Dermis microvascular lymphatic vessel endothelial cell (primary cell): ENCODE data around the gene ATP11A. TPM values are rescaled to one million over a fixed set of nuclear protein-coding genes. Genes with fewer than 3 reads are reported as not detected.

Source experiments
- DNase-seq, 2 donors: peaks; one replicate each; pipeline versions ENCODE4 v3.0.0 to v3.0.0-alpha.2; 2010; ENCODE audit warnings: low read depth in 2 of 2
- total RNA-seq: library from RNA; depleted of rRNA; stranded (reverse); fragments of >200 nt; gene quantifications from 2 replicates; pipeline ENCODE4 v1.2.1, GENCODE V29; 2014

The ATP11A gene
- total RNA-seq, 1 donor from 2014 or later = 11.2 TPM

- DNase-seq = peak in 1 of 2 donors; percentile 49
These were observed 568 bp downstream of the ATP11A start for GRCh38 chr13:112690283-112690929.

- DNase-seq = no peak
These were observed 2.3 kb downstream of the ATP11A start for GRCh38 chr13:112692104-112692503.

- DNase-seq = no peak
These were observed 2.7 kb downstream of the ATP11A start for GRCh38 chr13:112692586-112692985.

GRCh38 chr13:112693831-112694497 is 4.1 kb downstream of the ATP11A start:
- DNase-seq = no peak

- no peak for DNase-seq
These were observed 5.3 kb downstream of the ATP11A start for GRCh38 chr13:112695121-112695520.

GRCh38 chr13:112696001-112696868 is 6.4 kb downstream of the ATP11A start:
- DNase-seq = no peak

- no peak for DNase-seq
These were observed 7.1 kb downstream of the ATP11A start for GRCh38 chr13:112696869-112697465.

- no peak for DNase-seq
These were observed 8.2 kb downstream of the ATP11A start for GRCh38 chr13:112697756-112698655.

- no peak for DNase-seq
These were observed 9.6 kb downstream of the ATP11A start for GRCh38 chr13:112699322-112699918.

GRCh38 chr13:112700291-112701060 is 10.6 kb downstream of the ATP11A start:
- DNase-seq = no peak

- DNase-seq = no peak
These were observed 12.6 kb downstream of the ATP11A start for GRCh38 chr13:112702341-112702985.

GRCh38 chr13:112702986-112703379 is 13.1 kb downstream of the ATP11A start:
- DNase-seq = no peak

GRCh38 chr13:112703449-112704284 is 13.8 kb downstream of the ATP11A start:
- DNase-seq = no peak

- no peak for DNase-seq
These were observed 14.7 kb downstream of the ATP11A start for GRCh38 chr13:112704308-112705145.

GRCh38 chr13:112705286-112705685 is 15.4 kb downstream of the ATP11A start:
- no peak for DNase-seq

- no peak for DNase-seq
These were observed 16.3 kb downstream of the ATP11A start for GRCh38 chr13:112706171-112706570.

GRCh38 chr13:112708560-112709240 is 18.9 kb downstream of the ATP11A start:
- no peak for DNase-seq
